Type B pancreatic cell (in vitro differentiated cells): Measurements from ENCODE around the gene PPIL4. TPM values are rescaled to one million over a fixed set of nuclear protein-coding genes. Genes with fewer than 3 reads are reported as not detected.
"Not testable (repeated sequence)": the region's sequence is repeated elsewhere in the genome, so short reads cannot be mapped to it uniquely, and the experiment has no call there.

Source experiments
- DNase-seq: peaks from one replicate; pipeline ENCODE4 v3.0.0; 2021; ENCODE audit warnings: mixed read lengths; ENCODE audit not compliant: unreplicated experiment; ENCODE audit errors: extremely low spot score
- H3K27ac Mint-ChIP-seq: 2 replicates; pipeline ENCODE4 v1.8.0; 2021; ENCODE audit warnings: mild to moderate bottlenecking, mixed read lengths
- H3K27me3 Mint-ChIP-seq: 2 replicates; pipeline ENCODE4 v1.8.0; 2021; ENCODE audit warnings: mixed read lengths
- H3K36me3 Mint-ChIP-seq: 2 replicates; pipeline ENCODE4 v1.8.0; 2021; ENCODE audit warnings: mixed read lengths
- H3K4me1 Mint-ChIP-seq: one replicate; pipeline ENCODE4 v1.8.0; 2021; ENCODE audit warnings: mixed read lengths; ENCODE audit not compliant: unreplicated experiment
- H3K4me3 Mint-ChIP-seq: 2 replicates; pipeline ENCODE4 v1.8.0; 2021; ENCODE audit warnings: mild to moderate bottlenecking, mixed read lengths
- H3K9me3 Mint-ChIP-seq: 2 replicates; pipeline ENCODE4 v1.8.0; 2021; ENCODE audit warnings: mixed read lengths
- total RNA-seq: library from RNA; stranded (reverse); gene quantifications from 2 replicates; pipeline ENCODE4 v1.2.1, GENCODE V29; 2021; ENCODE audit warnings: low replicate concordance
- TF ChIP-seq, protein P1 (sequence below): fragments of 200-600 bp; sonication (generic); conservative IDR thresholded peaks from 2 replicates; pipeline ENCODE4 v1.5.0; 2021; ENCODE audit warnings: antibody characterized with exemption, mild to moderate bottlenecking

PPIL4 gene
- total RNA-seq, 1 donor from 2014 or later = 36.7 TPM

DNA sequence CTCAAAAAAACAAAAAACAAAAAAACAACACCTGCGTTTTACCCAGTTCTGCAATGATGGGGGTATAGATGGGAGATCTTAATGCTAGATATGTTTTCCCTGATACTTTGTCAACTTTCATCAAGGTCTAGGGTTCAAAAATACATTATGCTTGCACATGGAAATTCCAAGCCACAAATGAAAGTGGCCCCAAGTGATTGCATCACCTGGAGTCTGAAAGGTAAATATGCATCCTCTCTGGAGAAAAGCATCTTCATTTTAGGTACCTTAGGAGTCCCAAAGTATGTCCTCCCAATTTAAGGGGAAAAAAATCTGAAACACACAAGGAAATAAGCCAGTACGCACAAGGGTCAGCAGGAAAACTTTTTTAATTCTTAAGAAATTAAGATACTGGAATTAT lies 48.5 kb downstream of the PPIL4 start:
- Mint-ChIP-seq H3K4me1 (no peaks in the 10 kb centered on the region), H3K27ac (no peak overlapping the region), H3K9me3 (no peaks in the 10 kb centered on the region), H3K4me3 (no peak overlapping the region), H3K27me3 (no peaks in the 10 kb centered on the region), H3K36me3 (peaks cover 4% of the 10 kb centered on the region)
- TF ChIP-seq, protein P1, sequence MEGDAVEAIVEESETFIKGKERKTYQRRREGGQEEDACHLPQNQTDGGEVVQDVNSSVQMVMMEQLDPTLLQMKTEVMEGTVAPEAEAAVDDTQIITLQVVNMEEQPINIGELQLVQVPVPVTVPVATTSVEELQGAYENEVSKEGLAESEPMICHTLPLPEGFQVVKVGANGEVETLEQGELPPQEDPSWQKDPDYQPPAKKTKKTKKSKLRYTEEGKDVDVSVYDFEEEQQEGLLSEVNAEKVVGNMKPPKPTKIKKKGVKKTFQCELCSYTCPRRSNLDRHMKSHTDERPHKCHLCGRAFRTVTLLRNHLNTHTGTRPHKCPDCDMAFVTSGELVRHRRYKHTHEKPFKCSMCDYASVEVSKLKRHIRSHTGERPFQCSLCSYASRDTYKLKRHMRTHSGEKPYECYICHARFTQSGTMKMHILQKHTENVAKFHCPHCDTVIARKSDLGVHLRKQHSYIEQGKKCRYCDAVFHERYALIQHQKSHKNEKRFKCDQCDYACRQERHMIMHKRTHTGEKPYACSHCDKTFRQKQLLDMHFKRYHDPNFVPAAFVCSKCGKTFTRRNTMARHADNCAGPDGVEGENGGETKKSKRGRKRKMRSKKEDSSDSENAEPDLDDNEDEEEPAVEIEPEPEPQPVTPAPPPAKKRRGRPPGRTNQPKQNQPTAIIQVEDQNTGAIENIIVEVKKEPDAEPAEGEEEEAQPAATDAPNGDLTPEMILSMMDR = no peak
- no peak for DNase-seq

DNA sequence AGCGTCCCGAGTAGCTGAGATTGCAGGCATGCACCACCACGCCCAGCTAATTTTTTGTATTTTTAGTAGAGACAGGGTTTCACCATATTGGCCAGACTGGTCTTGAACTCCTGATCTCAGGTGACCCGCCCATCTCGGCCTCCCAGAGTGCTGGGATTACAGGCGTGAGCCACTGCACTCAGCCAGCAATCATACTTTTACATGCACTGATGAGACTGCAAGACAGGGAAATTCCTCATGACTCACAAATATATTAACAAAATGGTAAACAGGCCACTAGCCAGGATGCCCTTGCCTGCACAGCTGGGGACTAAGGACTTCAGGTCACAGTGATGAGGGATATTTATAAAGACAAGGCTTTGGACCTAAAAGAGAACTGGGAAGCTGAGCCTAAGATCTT lies 49.2 kb downstream of the PPIL4 start:
- H3K27me3 Mint-ChIP-seq, H3K36me3 Mint-ChIP-seq, H3K27ac Mint-ChIP-seq, H3K4me1 Mint-ChIP-seq, H3K9me3 Mint-ChIP-seq, DNase-seq, H3K4me3 Mint-ChIP-seq: not testable (repeated sequence)

- H3K36me3 Mint-ChIP-seq, H3K4me1 Mint-ChIP-seq, H3K4me3 Mint-ChIP-seq, H3K27me3 Mint-ChIP-seq, H3K27ac Mint-ChIP-seq, DNase-seq, H3K9me3 Mint-ChIP-seq: not testable (repeated sequence)
Measured at GRCh38 chr6:149495349-149496016, 50.4 kb downstream of the PPIL4 start.

- H3K4me3 Mint-ChIP-seq, H3K9me3 Mint-ChIP-seq, H3K27me3 Mint-ChIP-seq, H3K27ac Mint-ChIP-seq, H3K36me3 Mint-ChIP-seq, DNase-seq, H3K4me1 Mint-ChIP-seq: not testable (repeated sequence)
Measured at GRCh38 chr6:149494810-149495209, 51.0 kb downstream of the PPIL4 start.

- Mint-ChIP-seq H3K36me3 (no peaks in the 10 kb centered on the region), H3K27me3 (no peaks in the 10 kb centered on the region), H3K4me3 (no peak overlapping the region), H3K4me1 (no peaks in the 10 kb centered on the region), H3K27ac (no peak overlapping the region), H3K9me3 (no peaks in the 10 kb centered on the region)
- TF ChIP-seq, protein P1 = no peak
- DNase-seq = no peak
Measured at GRCh38 chr6:149493761-149494320, 52.0 kb downstream of the PPIL4 start.

DNA sequence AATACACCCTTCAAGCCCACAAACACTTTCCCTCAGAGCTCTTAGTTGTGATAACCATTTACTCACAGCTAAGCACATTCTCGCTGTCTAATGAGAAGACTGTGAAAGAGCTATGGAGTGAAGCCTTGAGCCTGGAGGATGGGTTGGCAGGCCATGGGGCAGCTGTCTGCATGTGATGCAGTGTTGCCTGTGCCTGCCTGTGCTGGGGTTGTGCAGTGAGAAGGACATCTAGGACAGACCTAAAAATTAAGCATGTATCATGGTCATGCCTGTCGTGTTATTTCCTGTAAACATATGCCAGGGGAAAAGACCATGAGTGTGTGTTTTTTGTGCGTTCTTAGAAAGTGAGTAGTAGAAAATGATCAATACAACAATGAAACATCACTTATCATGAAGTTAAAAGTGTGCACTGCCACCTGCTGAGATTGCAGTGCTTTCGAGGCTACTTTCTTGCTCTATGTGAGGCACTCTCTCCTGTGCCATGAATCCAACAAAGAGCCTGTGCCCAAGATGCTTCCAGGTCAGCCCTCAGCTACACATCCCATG lies 53.0 kb downstream of the PPIL4 start:
- Mint-ChIP-seq H3K9me3 (no peaks in the 10 kb centered on the region), H3K36me3 (no peaks in the 10 kb centered on the region), H3K4me3 (no peak overlapping the region), H3K27ac (no peak overlapping the region), H3K27me3 (no peaks in the 10 kb centered on the region), H3K4me1 (no peaks in the 10 kb centered on the region)
- no peak for DNase-seq
- TF ChIP-seq, protein P1 = no peak

DNA sequence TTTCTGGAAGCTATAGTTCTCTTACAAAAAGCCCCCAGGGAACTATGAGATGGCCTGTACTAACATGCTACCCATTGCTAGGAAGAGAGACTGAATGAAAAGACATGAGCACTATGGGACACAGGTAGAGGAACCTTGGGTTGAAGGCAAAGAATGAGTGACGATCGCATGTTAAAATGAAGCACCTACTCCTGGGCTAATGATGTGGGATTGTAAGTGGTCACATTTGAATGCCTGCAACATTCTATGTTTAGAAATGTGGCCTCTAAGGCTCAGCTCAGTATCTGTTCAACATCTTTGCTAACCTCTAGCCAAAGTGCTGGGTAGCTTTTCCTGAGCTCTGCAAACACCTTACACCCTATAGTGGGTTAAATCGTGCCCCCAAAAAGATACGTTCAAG lies 55.9 kb downstream of the PPIL4 start:
- DNase-seq = no peak
- Mint-ChIP-seq H3K4me3 (no peak overlapping the region), H3K36me3 (no peaks in the 10 kb centered on the region), H3K9me3 (no peaks in the 10 kb centered on the region), H3K27me3 (no peaks in the 10 kb centered on the region), H3K27ac (no peak overlapping the region), H3K4me1 (peaks cover 4% of the 10 kb centered on the region)
- TF ChIP-seq, protein P1 = no peak
